ENCODE data around the gene HTR5A.
"Not testable (repeated sequence)": the region's sequence is repeated elsewhere in the genome, so short reads cannot be mapped to it uniquely, and the experiment has no call there.

Gene HTR5A

DNA sequence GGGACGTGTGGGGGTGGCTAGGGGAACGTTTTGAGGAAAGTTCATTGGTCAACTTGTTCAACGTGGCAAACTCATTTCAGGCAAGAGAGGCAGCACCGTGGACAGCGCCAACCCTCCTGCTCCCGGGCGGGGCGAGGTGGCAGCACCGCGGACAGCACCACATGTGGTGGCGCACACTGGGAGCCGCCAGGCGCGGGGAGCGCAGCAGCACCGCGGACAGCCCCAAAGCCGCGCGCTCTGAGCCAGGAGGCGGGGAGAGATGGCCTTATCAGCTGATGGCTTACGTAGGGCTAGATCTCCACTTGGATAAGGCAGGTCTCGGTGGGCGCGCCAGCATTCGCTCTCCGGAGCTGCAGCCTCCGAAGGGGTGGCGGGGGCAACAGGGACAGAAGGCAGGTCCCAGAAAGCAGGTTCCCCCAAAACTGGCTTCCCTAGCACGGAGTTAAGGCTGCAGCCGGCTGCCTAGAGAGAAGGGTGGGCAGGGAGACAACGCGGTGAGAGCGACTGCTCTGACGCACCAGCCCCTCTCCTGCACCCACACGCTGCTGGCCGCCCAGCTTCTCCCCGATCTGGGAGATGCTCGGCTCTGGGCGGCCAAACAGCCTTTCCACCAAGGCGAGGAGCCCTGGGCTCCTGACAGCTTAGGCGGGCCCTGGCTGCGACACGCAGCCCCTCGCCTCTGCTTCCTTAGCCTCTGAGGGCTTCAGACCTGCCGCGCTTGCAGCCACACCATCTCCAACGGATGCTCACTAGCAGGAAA, at the start of gene HTR5A:
HTR5A (plus strand) TSS at position 333 of the 760 bp plus-strand sequence. CDS start 576 bp downstream, outside the sequence.
- peak; percentile 61 for DNase-seq

- DNase-seq = no peak
Observed at GRCh38 chr7:155020996-155021395, 49.1 kb upstream of the HTR5A start.

DNA sequence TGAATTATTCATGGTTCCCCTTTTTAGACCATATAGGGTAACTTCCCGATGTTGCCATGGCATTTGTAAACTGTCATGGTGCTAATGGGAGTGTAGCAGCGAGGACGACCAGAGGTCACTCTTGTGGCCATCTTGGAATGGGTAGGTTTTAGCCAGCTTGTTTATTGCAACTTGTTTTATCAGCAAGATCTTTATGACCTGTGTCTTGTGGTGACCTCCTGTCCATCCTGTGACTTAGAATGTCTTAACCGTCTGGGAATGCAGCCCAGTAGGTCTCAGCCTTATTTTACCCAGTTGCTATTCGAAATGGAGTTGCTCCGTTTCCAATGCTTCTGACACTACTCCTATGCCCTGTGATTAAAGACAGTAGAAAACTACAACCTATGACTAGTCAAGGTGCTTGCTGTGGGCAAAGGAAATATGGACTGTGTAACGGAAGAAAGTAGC, 48.4 kb upstream of the HTR5A start:
- DNase-seq = no peak

DNA sequence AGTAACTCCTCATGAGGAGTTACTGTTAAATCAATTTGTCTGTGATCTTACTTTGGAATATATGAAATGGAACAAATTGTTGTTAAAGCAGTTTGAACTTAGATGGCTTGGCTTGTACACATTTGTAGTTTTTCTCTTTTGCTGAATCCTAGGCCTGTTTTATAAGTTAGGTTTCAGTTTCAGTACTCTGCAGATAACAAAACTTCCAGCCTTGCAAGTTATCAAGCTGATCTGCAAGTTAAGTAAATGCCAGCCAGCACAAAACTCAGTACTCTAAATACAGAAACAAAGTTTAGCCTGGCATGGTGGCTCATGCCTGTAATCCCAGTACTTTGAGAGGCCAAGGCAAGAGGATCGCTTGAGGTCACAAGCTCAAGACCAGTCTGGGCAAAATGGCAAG, 42.2 kb upstream of the HTR5A start:
- no peak for DNase-seq

GRCh38 chr7:155032978-155033377, 37.1 kb upstream of the HTR5A start:
- no peak for DNase-seq

DNA sequence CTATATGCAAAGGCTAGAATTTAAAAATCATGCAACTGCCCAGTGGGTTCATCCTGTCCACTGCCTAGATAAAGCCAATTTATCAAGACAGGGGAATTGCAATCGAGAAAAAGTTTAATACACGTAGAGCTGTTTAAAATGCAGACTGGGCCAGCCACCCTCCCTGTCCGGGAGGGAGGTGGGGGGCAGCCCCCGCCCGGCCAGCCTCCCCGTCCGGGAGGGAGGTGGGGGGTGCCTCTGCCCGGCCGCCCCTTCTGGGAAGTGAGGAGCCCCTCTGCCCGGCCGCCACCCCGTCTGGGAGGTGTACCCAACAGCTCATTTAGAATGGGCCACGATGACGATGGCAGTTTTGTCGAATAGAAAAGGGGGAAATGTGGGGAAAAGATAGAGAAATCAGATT, 35.6 kb upstream of the HTR5A start:
- not testable (repeated sequence) for DNase-seq

DNA sequence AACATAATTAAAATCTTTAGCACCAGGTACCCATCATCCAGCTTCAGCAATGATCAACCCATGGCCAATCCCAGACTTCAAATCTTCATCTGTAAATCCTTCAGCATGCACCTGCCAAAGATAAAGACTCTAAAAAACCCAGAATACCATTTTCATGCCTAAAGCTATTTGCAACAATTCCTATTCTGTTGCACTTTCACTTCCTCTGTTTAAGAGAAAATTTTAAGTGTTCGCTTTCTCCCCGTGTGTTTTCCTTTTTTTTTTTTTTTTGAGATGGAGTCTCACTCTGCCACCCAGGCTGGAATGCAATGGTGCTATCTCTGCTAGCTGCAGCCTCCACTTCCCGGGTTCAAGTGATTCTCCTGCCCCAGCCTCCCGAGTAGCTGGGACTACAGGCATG, 31.8 kb upstream of the HTR5A start:
- DNase-seq = no peak

DNA sequence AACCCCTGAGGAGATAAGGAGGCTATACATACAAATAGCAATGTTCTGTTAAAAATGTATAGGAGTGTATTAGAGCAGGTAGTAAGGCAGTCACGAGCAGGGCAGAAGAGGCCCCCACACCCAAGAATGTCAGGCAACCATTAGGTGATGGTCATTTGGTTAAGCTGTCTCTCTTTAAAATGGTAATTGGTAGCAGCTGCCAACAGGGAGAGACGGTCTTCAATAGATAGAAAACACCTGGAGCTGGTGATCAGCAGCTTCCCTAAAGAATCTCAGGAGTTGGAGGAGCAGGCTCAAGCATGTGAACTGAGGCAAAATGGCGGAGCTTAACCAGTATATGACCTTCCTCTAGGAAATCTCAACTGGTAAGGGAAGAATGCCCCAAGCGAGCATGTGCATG, 26.4 kb upstream of the HTR5A start:
- no peak for DNase-seq

- DNase-seq = no peak
Observed at GRCh38 chr7:155048006-155048405, 22.1 kb upstream of the HTR5A start.

- DNase-seq = no peak
Observed at GRCh38 chr7:155051355-155051754, 18.8 kb upstream of the HTR5A start.

DNA sequence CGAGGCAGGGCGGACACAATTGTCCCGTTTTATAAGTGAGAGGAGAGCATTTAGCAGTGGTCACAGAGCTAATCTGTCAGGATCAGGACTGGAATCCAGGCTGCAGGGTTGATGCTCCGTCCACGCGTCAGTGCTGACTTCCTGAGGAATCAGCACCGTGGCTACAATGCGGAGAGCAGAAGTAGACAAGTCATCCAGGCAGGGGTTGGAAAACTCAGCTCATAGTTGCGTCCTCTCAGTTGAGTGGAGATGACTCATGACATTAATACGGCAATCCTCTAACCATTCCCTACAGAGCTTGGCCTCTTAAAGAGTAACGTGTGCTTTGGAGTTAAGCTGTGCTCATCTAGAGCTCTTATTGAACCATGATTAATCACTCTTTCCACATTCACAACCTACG, 17.1 kb upstream of the HTR5A start:
- no peak for DNase-seq

DNA sequence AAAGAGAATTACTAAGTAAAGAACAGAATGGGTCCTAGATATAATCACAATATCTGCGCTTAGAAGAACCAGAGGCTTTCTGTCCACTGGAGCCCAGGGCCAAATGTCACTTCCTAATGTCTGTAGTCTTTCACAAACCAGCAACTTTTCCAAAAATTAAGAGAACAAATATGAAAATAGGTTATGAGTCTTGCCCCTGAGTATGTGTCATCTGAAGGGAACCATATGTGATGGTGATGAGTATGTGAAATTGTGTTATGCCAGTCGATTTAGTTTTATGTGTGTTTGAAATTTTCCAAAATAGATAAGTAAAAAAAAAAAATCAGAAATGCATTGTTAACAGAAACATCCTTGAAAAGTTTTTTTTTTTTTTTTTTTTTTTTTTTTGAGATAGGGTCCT, 15.4 kb upstream of the HTR5A start:
- DNase-seq = no peak

DNA sequence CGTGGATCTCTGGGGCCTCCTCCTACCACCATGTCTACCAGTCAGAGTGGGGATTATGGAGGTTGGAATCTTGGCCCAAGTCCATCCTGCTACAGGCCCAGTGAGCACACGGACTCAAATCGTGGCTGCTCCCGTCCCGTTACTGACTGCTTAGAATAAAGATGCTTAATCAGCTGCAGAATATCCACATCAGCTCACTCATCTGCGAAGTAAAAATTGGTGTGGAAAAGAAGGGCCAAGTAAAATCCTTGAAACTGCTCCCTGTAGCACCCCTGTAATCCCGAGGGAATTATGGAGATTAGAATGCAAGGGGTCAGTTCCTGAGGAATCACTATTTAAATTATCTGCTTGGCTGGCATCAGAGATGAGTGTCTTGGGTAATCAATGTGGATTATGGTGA, 13.0 kb upstream of the HTR5A start:
- no peak for DNase-seq

DNA sequence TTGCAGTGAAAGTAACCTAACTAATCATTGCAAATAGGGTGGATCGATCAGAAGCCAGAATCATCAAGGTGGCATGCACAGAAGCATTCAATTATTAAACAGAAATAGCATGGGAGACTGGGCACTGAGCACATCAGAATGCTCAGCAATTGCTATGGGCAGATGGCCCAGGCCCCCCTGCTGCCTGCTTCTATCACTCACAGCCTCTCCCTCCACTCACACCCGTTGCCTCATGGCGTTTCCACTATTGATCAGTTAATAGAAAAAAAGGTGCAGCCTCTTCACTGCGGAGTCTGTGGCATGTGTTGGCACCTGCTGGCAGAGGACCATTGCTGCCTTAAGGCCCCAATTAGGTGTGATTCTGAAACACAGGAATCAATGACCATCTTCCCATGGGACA, 11.2 kb upstream of the HTR5A start:
- no peak for DNase-seq

- no peak for DNase-seq
Observed at GRCh38 chr7:155059703-155060102, 10.4 kb upstream of the HTR5A start.

DNA sequence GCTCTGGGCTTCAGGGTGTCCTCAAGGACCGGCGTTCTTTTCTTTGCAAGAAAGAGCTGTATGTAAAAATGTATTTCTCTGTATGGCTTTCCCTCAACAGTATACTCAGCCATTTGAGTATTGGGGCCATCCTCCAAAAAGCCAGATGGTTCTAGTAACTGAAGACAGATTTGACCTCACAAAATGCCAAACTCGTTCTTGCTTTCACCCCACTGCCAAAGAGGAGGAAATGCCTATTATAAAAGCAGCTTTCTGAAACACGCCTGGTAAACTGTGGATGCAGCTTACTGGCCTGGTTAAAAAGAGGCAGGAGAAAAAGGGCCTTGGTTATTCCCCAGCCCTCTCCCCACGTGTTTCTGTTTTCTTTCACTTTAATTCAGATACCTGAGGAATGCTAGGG, 7.7 kb upstream of the HTR5A start:
- DNase-seq = no peak

- no peak for DNase-seq
Observed at GRCh38 chr7:155064186-155064585, 5.9 kb upstream of the HTR5A start.

DNA sequence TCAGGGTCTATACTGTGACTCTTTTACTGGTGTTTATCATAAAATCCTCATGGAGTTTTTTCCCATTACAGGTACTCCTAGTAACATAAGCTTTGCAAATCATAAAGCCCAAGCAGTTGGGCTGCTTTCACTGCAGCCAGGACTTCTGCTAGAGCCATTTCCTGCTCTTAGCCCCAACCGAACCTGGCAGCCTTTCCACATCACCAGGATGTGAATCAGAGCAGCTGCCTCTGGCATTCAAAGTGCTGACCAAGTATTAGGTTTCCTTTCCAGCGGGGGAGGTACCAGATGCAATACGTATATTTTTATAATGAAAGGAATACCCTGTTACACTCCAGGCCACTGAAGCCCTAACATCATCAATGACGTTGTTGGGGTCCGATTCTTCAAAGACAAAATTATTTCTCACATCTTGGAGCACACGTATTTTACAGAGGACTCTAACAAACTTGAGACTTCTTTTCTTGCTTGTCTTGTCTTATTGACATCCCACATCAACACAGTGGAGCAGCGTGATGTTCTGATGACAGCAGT, 3.6 kb upstream of the HTR5A start:
- no peak for DNase-seq

DNA sequence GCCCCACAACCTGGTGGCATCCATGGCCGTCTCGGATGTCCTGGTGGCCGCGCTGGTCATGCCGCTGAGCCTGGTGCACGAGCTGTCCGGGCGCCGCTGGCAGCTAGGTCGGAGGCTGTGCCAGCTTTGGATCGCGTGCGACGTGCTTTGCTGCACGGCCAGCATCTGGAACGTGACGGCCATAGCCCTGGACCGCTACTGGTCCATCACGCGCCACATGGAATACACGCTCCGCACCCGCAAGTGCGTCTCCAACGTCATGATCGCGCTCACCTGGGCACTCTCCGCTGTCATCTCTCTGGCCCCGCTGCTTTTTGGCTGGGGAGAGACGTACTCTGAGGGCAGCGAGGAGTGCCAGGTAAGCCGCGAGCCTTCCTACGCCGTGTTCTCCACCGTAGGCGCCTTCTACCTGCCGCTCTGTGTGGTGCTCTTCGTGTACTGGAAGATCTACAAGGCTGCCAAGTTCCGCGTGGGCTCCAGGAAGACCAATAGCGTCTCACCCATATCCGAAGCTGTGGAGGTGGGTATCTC, 1.1 kb downstream of the HTR5A start:
- no peak for DNase-seq

GRCh38 chr7:155071916-155072571, 1.9 kb downstream of the HTR5A start:
- no peak for DNase-seq

- DNase-seq = no peak
Observed at GRCh38 chr7:155073922-155074321, 3.8 kb downstream of the HTR5A start.

- DNase-seq = no peak
Observed at GRCh38 chr7:155084021-155084420, 13.9 kb downstream of the HTR5A start.

- DNase-seq = no peak
Observed at GRCh38 chr7:155084969-155085368, 14.8 kb downstream of the HTR5A start.

DNA sequence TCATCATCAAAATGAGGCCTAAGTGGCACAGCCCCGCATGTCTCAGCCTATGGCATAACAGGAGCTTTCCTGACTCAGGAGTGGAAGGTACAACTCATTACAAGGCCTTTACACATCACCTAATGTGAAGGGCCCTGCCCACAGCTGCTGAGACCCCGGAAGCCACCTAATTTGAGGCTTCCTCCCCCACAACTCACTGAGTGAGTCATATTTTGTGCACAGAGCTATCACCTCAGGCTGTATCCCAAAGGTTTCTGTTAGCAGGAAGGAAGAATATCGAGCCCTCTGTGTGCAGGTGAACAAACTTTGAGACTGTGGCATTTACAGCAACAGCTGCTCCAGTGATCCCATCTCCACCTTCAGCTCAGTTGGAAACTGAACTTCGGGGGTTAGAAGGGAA, 20.6 kb downstream of the HTR5A start:
- DNase-seq = no peak

Data from CD4-positive, alpha-beta T cell treated with Interferon gamma for 1 hour (primary cell).